Keratinocyte (primary cell): ENCODE data around the gene MRS2.

Experiments
- EZH2 ChIP-seq: IDR thresholded peaks from one replicate; pipeline ENCODE4 v1.6.1; 2012; ENCODE audit warnings: inconsistent platforms, mild to moderate bottlenecking, low read length, moderate library complexity
- TF ChIP-seq, protein P1 (sequence below), 3 experiments: IDR thresholded peaks in 1 of 3; conservative IDR thresholded peaks in 1 of 3; optimal IDR thresholded peaks in 1 of 3; 2 replicates in 2 of 3; 3 replicates in 1 of 3; pipeline versions ENCODE3 to v1.5.1; 2011; ENCODE audit warnings: low read length in 3 of 3, mild to moderate bottlenecking in 3 of 3, moderate library complexity in 2 of 3, control low read depth in 1 of 3, inconsistent platforms in 1 of 3; ENCODE audit not compliant: insufficient read depth in 2 of 3; ENCODE audit errors: extremely low read depth in 1 of 3

DNA sequence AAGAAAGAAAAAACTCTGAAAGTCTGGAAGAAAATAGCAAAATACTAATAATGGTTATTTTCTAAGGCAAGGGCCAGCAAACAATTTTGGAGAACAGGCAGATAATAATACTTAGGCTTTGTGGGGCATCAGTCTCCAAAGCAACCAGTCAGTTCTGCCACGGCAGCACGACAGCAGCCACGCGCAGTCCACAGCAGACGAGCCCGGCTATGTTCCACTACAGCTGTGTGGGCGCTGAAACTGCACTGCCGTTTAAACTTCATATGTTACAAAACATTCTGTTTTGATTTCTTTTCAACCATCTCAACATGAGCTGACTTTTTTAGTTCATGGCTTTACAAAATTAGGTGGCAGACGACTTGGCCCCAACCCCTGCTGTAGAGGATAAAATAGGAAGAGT is 29.9 kb downstream of the MRS2 start:
- TF ChIP-seq, protein P1, sequence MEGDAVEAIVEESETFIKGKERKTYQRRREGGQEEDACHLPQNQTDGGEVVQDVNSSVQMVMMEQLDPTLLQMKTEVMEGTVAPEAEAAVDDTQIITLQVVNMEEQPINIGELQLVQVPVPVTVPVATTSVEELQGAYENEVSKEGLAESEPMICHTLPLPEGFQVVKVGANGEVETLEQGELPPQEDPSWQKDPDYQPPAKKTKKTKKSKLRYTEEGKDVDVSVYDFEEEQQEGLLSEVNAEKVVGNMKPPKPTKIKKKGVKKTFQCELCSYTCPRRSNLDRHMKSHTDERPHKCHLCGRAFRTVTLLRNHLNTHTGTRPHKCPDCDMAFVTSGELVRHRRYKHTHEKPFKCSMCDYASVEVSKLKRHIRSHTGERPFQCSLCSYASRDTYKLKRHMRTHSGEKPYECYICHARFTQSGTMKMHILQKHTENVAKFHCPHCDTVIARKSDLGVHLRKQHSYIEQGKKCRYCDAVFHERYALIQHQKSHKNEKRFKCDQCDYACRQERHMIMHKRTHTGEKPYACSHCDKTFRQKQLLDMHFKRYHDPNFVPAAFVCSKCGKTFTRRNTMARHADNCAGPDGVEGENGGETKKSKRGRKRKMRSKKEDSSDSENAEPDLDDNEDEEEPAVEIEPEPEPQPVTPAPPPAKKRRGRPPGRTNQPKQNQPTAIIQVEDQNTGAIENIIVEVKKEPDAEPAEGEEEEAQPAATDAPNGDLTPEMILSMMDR (optimal IDR thresholded peaks at IDR 0.05 in 1 of 3, IDR thresholded peaks at IDR 0.05 in 1 of 3, conservative IDR thresholded peaks at IDR 0.05 in 1 of 3; ENCODE audit: extremely low read depth in 1 of 3, insufficient read depth in 2 of 3, low read length in 3 of 3), result no peak
- no peak for TF ChIP-seq EZH2
